Natural killer cell treated with Interleukin-12 subunit alpha and Interleukin-12 subunit beta and Interleukin-15 and Interleukin-18, amount 100 ng/mL, for 72 hours (primary cell): Measurements from ENCODE around the gene CLDN25. TPM values are rescaled to one million over a fixed set of nuclear protein-coding genes. Genes with fewer than 3 reads are reported as not detected.

Experiments used
- ATAC-seq, 2 donors: fragments of 150-1000 bp; cut with Tn5 transposase in 1 of 2; sonication (Bioruptor Pico), chemical (Tn5 transposase) in 1 of 2; 2 replicates each; pipeline ENCODE4 v1.10.0; 2021
- DNase-seq: peaks from one replicate; pipeline ENCODE4 v3.0.0; 2022; ENCODE audit warnings: low spot score
- H3K27ac Mint-ChIP-seq, 2 donors: 1 replicate in 1 of 2; 2 replicates in 1 of 2; pipeline ENCODE4 v1.8.0; 2022; ENCODE audit warnings: mixed read lengths in 2 of 2, mild to moderate bottlenecking in 1 of 2, moderate library complexity in 1 of 2
- H3K27me3 Mint-ChIP-seq, 2 donors: 1 replicate in 1 of 2; 2 replicates in 1 of 2; pipeline ENCODE4 v1.8.0; 2022; ENCODE audit warnings: mixed read lengths in 2 of 2
- H3K36me3 Mint-ChIP-seq: one replicate; pipeline ENCODE4 v1.8.0; 2022; ENCODE audit warnings: mixed read lengths
- H3K4me1 Mint-ChIP-seq, 2 donors: 1 replicate in 1 of 2; 2 replicates in 1 of 2; pipeline ENCODE4 v1.8.0; 2022; ENCODE audit warnings: low read depth in 2 of 2, mixed read lengths in 2 of 2, mild to moderate bottlenecking in 1 of 2
- H3K4me3 Mint-ChIP-seq: one replicate; pipeline ENCODE4 v1.8.0; 2022; ENCODE audit warnings: mixed read lengths
- H3K9me3 Mint-ChIP-seq: 2 replicates; pipeline ENCODE4 v1.8.0; 2022; ENCODE audit warnings: mixed read lengths
- total RNA-seq, 2 donors: library from RNA; stranded (reverse); gene quantifications; one replicate each; pipeline ENCODE4 v1.2.3, GENCODE V29; 2022

Gene CLDN25
- total RNA-seq, 2 donors from 2014 or later = not detected

DNA sequence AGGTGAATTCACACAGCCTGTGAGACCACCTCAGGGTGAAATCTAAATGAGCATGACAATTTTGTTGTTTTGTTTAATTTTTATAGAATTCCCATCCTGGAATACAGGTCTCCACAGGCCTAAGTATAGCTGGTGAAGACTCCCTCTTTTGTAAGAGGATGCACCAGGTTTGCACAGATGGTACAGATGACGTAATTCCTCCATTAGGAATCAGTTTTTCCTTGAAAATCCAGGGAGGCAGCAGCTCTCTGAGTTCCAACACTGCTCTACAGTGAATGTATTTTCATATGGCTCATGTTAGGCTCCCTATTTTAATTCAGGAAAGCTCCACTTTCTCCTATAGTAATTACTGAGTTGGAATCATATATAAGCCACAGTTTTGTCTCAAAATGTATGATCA, 48.6 kb downstream of the CLDN25 start:
- Mint-ChIP-seq H3K36me3 (peaks cover 25% of the 10 kb centered on the region), H3K4me1 (peaks cover 5 to 16% of the 10 kb centered on the region in 2 donors), H3K9me3 (no peaks in the 10 kb centered on the region), H3K4me3 (no peak overlapping the region), H3K27ac (no peak overlapping the region), H3K27me3 (no peaks in the 10 kb centered on the region)
- ATAC-seq (no peak), DNase-seq (no peak)

DNA sequence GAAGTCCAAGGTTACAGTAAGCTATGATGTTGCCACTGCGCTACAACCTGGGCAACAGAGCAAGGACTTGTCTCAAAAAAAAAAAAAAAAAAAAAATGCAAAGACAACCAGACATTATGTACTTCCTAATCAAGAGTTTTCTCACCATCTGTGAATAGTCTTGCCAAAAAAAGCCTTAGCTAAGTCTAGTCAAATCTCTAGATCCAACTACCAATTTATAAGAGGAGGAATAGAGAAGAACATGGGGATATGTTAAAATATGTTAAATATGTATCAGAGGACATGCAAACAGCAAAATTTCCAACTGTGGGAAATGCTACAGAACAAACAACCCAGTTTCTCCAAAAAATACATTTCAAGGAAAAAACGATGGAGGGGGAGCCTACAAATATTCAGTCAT, 50.2 kb downstream of the CLDN25 start:
- peaks cover 22% of the 10 kb centered on the region for H3K36me3 Mint-ChIP-seq
- no peak overlapping the region for H3K4me3 Mint-ChIP-seq
- no peaks in the 10 kb centered on the region for H3K9me3 Mint-ChIP-seq
- ATAC-seq (no peak), DNase-seq (no peak)
- H3K27me3 Mint-ChIP-seq = no peaks in the 10 kb centered on the region
- peaks cover 6 to 18% of the 10 kb centered on the region in 2 donors for H3K4me1 Mint-ChIP-seq
- peak overlapping the region in 1 of 2 donors; percentile 28 for H3K27ac Mint-ChIP-seq

Other genes starting within 250 kb of the CLDN25 start
- 1 to 10 TPM in 1 of 2 donors, under 1 TPM in 1; 0.38 to 2.1 TPM for gene TMPRSS5, start 73.5 kb upstream of the CLDN25 start, total RNA-seq
- 10 to 100 TPM; 19.6 to 23.8 TPM for gene ZW10, start 6.1 kb upstream of the CLDN25 start, total RNA-seq
- gene USP28, start 95.8 kb downstream of the CLDN25 start, total RNA-seq = 10 to 100 TPM; 63.7 to 67.3 TPM
- gene HTR3B, start 125.0 kb downstream of the CLDN25 start, total RNA-seq = not detected
- gene HTR3A, start 195.3 kb downstream of the CLDN25 start, total RNA-seq = not detected